ENCODE results near the gene CCNI.

Gene CCNI

GRCh38 chr4:77065382-77065781 lies 10.4 kb downstream of the CCNI start:
- no peaks in the 10 kb centered on the region for H3K9me3 ChIP-seq (ENCODE audit: insufficient read depth, low read depth, low read length)
- H3K4me1 ChIP-seq (ENCODE audit: insufficient read depth, low read length) = peaks cover 4% of the 10 kb centered on the region; the same call in 1 of the 2 replicates
- no peak overlapping the region for H3K4me3 ChIP-seq (ENCODE audit: low read length)
- H3K9ac ChIP-seq (ENCODE audit: low read depth, low read length) = no peak overlapping the region
- no peak overlapping the region for H3K27ac ChIP-seq (ENCODE audit: low read depth, low read length)
- H3K36me3 ChIP-seq (ENCODE audit: insufficient read depth, low read length) = peaks cover 61% of the 10 kb centered on the region
- WGBS = no CpG with 5 or more reads among the region's 1 CpG
- H3K27me3 ChIP-seq (ENCODE audit: insufficient read depth, low read length) = no peaks in the 10 kb centered on the region

- Histone ChIP-seq H3K9ac (ENCODE audit: low read depth, low read length) (no peak overlapping the region), H3K27me3 (ENCODE audit: insufficient read depth, low read length) (no peaks in the 10 kb centered on the region), H3K4me3 (ENCODE audit: low read length) (no peak overlapping the region), H3K36me3 (ENCODE audit: insufficient read depth, low read length) (peaks cover 84% of the 10 kb centered on the region), H3K4me1 (ENCODE audit: insufficient read depth, low read length) (no peaks in the 10 kb centered on the region), H3K27ac (ENCODE audit: low read depth, low read length) (no peak overlapping the region), H3K9me3 (ENCODE audit: insufficient read depth, low read depth, low read length) (no peaks in the 10 kb centered on the region)
These were observed 12.9 kb downstream of the CCNI start for GRCh38 chr4:77062856-77063255.

- Histone ChIP-seq H3K9me3 (ENCODE audit: insufficient read depth, low read depth, low read length) (no peaks in the 10 kb centered on the region), H3K27me3 (ENCODE audit: insufficient read depth, low read length) (no peaks in the 10 kb centered on the region), H3K4me1 (ENCODE audit: insufficient read depth, low read length) (peaks cover 5% of the 10 kb centered on the region; the same call in 1 of the 2 replicates), H3K9ac (ENCODE audit: low read depth, low read length) (no peak overlapping the region), H3K36me3 (ENCODE audit: insufficient read depth, low read length) (peaks cover 98% of the 10 kb centered on the region), H3K4me3 (ENCODE audit: low read length) (no peak overlapping the region), H3K27ac (ENCODE audit: low read depth, low read length) (no peak overlapping the region)
- 94% methylated on average over 3 of the region's 3 CpGs for WGBS
These were observed 23.4 kb downstream of the CCNI start for GRCh38 chr4:77052352-77052751.

DNA sequence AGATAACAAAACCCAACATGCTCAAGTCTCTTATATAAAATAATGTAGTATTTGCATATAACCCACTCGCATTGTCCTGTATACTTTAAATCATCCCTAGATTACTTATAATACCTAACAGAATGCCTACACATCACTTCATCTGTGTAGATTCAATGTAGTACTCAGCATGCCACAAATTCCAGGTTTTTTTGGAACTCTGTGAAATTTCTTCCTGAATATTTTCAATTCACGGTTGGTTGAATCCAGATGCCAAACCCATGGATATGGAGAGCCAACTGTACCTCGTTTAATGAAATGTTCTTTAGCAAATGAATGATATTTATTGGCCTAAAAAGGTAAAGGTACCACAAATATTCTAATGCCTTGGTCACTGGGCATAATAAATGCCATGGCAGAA lies 24.8 kb downstream of the CCNI start:
- no peaks in the 10 kb centered on the region for H3K27me3 ChIP-seq (ENCODE audit: insufficient read depth, low read length)
- peaks cover 5% of the 10 kb centered on the region; the same call in 1 of the 2 replicates for H3K4me1 ChIP-seq (ENCODE audit: insufficient read depth, low read length)
- H3K4me3 ChIP-seq (ENCODE audit: low read length) = no peak overlapping the region
- 95% methylated on average over 3 of the region's 3 CpGs for WGBS
- H3K9ac ChIP-seq (ENCODE audit: low read depth, low read length) = no peak overlapping the region
- H3K27ac ChIP-seq (ENCODE audit: low read depth, low read length) = no peak overlapping the region
- H3K9me3 ChIP-seq (ENCODE audit: insufficient read depth, low read depth, low read length) = no peaks in the 10 kb centered on the region
- H3K36me3 ChIP-seq (ENCODE audit: insufficient read depth, low read length) = peaks cover 99% of the 10 kb centered on the region

DNA sequence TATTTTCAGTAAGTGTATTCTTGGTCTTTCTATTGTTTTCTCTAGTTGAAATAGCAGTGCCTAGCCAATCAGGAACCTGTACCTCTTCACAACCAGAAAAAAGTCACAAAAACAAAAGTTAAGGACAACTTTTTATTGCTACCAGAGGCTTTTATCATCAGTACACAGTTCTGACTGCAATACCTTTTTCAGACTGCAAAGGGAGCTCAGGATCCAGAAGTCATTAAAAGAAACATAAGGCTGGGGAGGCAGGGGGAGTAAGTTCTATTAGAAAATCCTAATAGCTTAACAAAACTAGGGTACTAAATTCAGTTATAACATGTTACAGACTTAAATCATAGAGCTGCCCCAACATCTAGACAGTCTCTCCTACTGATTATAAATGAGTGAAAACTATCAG lies 28.8 kb downstream of the CCNI start:
- Histone ChIP-seq H3K9me3 (ENCODE audit: insufficient read depth, low read depth, low read length) (no peaks in the 10 kb centered on the region), H3K9ac (ENCODE audit: low read depth, low read length) (no peak overlapping the region), H3K4me1 (ENCODE audit: insufficient read depth, low read length) (peaks cover 5% of the 10 kb centered on the region; the same call in 1 of the 2 replicates), H3K4me3 (ENCODE audit: low read length) (no peak overlapping the region), H3K36me3 (ENCODE audit: insufficient read depth, low read length) (peaks cover 62% of the 10 kb centered on the region), H3K27me3 (ENCODE audit: insufficient read depth, low read length) (no peaks in the 10 kb centered on the region), H3K27ac (ENCODE audit: low read depth, low read length) (no peak overlapping the region)

- no peaks in the 10 kb centered on the region for H3K9me3 ChIP-seq (ENCODE audit: insufficient read depth, low read depth, low read length)
- no peaks in the 10 kb centered on the region for H3K27me3 ChIP-seq (ENCODE audit: insufficient read depth, low read length)
- 86% methylated on average over 4 of the region's 4 CpGs for WGBS
- no peak overlapping the region for H3K4me3 ChIP-seq (ENCODE audit: low read length)
- peaks cover 5% of the 10 kb centered on the region; the same call in 1 of the 2 replicates for H3K4me1 ChIP-seq (ENCODE audit: insufficient read depth, low read length)
- peaks cover 46% of the 10 kb centered on the region for H3K36me3 ChIP-seq (ENCODE audit: insufficient read depth, low read length)
- H3K27ac ChIP-seq (ENCODE audit: low read depth, low read length) = no peak overlapping the region
- H3K9ac ChIP-seq (ENCODE audit: low read depth, low read length) = no peak overlapping the region
These were observed 30.3 kb downstream of the CCNI start for GRCh38 chr4:77045490-77045889.

DNA sequence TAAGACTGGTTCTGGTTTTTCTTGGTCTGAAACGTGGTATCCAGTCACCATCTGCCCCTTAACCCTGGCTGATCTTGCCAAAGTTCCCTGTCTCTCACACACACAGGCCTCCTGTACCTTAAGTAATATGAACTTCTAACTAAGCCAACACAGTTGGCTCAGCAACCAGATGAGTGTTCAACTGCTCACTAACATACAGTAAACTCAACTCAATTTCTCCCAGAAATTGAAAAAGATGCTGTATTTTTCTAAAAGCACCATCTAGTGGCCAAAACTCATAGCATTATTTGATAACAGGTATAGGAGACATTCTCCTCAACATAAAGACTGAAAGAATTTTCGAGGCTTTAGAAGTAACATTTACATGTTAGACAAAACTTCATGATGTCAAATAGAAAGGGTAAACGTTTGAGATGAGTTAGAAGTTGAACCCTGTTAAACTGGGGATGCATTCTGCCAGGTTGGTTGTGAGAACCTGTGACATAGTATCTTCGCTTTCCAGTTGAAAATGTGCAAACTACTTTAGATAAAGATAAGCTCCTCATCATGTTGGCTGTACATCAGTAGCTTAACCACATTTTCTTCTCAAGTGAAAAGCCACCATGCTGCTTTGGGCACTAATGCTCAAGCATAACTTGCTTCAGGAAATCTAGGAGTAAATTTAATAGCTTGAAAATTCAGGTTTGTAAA lies 31.2 kb downstream of the CCNI start:
- Histone ChIP-seq H3K4me1 (ENCODE audit: insufficient read depth, low read length) (peaks cover 5% of the 10 kb centered on the region; the same call in 1 of the 2 replicates), H3K27me3 (ENCODE audit: insufficient read depth, low read length) (no peaks in the 10 kb centered on the region), H3K4me3 (ENCODE audit: low read length) (no peak overlapping the region), H3K36me3 (ENCODE audit: insufficient read depth, low read length) (peaks cover 37% of the 10 kb centered on the region), H3K9ac (ENCODE audit: low read depth, low read length) (no peak overlapping the region), H3K27ac (ENCODE audit: low read depth, low read length) (peak overlapping the region; percentile 5; the same call in 1 of the 2 replicates), H3K9me3 (ENCODE audit: insufficient read depth, low read depth, low read length) (no peaks in the 10 kb centered on the region)
- WGBS = 72% methylated on average over 3 of the region's 4 CpGs

DNA sequence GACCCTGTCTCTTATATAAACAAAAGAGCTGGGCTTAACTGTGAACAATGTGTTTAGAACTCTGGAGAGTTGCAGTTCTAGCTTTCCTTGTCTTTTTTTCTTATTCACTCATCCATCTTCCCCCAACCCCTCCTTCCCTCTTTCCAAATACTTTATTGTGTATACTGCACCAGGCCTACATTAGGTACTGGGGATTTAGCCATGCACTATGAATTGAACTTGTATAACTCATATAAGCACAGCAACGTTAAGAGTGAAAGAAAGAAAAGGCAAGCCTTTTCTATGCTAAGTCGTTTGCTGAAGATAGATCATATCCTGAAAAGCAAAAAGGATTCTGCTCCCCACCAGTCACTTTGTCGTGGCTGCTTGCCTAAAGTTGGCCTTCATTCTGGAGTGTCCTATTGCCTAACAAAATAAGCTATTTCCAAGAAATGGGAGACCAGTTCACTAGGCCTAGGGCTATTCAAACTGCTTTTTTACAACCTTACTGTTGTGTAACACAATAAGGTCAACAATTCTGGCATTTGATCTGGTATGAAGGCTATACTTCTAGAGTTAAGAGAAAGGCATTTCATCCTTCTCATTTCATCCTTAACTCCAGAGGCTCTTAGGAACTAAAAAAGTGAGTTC lies 32.2 kb downstream of the CCNI start:
- no peaks in the 10 kb centered on the region for H3K9me3 ChIP-seq (ENCODE audit: insufficient read depth, low read depth, low read length)
- 95% methylated on average over 3 of the region's 3 CpGs for WGBS
- H3K27me3 ChIP-seq (ENCODE audit: insufficient read depth, low read length) = no peaks in the 10 kb centered on the region
- H3K27ac ChIP-seq (ENCODE audit: low read depth, low read length) = no peak overlapping the region
- H3K9ac ChIP-seq (ENCODE audit: low read depth, low read length) = no peak overlapping the region
- 0 out of 2 replicates have a peak, but pooled peaks cover 3% of the 10 kb centered on the region for H3K4me1 ChIP-seq (ENCODE audit: insufficient read depth, low read length)
- peaks cover 27% of the 10 kb centered on the region for H3K36me3 ChIP-seq (ENCODE audit: insufficient read depth, low read length)
- no peak overlapping the region for H3K4me3 ChIP-seq (ENCODE audit: low read length)

DNA sequence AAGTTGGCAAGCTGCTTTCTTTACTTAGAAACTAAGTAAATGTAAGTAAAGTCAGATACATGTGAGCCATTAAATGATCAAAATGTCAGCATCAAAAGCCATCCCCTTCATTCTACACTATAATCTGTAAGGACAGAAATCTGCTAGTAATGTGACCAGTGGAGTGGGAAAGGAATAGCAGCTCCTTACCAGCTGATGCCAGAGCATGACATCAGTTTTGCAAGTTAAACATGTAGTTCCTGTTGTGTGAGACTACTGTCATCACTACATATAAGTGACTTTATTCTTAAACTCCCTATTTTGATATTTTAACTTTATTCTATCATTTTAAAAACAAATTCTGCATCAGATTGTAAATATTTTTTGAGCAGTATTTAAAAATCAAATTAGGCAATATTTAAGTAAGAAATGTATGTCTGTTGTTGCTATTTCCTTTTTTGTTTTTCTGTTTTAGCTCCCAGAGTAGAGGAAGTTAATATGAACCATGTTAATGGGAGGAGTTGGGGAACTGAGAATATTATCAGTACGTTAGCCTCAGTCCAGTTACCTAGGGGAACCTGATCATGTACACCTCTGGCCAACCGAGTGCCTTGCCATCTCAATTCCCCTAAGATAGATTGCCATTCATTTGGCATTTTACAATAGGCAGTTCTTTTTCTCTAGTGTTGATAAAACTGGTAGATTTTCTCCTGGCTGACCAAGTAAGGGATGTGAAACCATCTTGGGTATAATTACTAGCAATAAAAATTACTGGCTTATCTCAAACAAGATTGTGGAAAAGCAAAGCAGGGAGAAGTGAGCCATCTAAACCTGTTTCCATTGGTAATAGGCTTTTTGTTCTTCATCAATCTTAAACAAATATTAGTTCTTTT lies 34.7 kb downstream of the CCNI start:
- 93% methylated on average over 2 of the region's 2 CpGs for WGBS
- Histone ChIP-seq H3K9ac (ENCODE audit: low read depth, low read length) (no peak overlapping the region), H3K4me1 (ENCODE audit: insufficient read depth, low read length) (0 out of 2 replicates have a peak, but pooled peaks cover 3% of the 10 kb centered on the region), H3K4me3 (ENCODE audit: low read length) (no peak overlapping the region), H3K27ac (ENCODE audit: low read depth, low read length) (no peak overlapping the region), H3K9me3 (ENCODE audit: insufficient read depth, low read depth, low read length) (no peaks in the 10 kb centered on the region), H3K27me3 (ENCODE audit: insufficient read depth, low read length) (no peaks in the 10 kb centered on the region), H3K36me3 (ENCODE audit: insufficient read depth, low read length) (peaks cover 19% of the 10 kb centered on the region)

- no peak overlapping the region for H3K4me3 ChIP-seq (ENCODE audit: low read length)
- H3K9ac ChIP-seq (ENCODE audit: low read depth, low read length) = no peak overlapping the region
- H3K36me3 ChIP-seq (ENCODE audit: insufficient read depth, low read length) = peaks cover 25% of the 10 kb centered on the region
- no peaks in the 10 kb centered on the region for H3K27me3 ChIP-seq (ENCODE audit: insufficient read depth, low read length)
- H3K4me1 ChIP-seq (ENCODE audit: insufficient read depth, low read length) = 0 out of 2 replicates have a peak, but pooled peaks cover 3% of the 10 kb centered on the region
- WGBS = no CpG with 5 or more reads among the region's 1 CpG
- H3K9me3 ChIP-seq (ENCODE audit: insufficient read depth, low read depth, low read length) = no peaks in the 10 kb centered on the region
- no peak overlapping the region for H3K27ac ChIP-seq (ENCODE audit: low read depth, low read length)
These were observed 35.5 kb downstream of the CCNI start for GRCh38 chr4:77040270-77040669.

- no peaks in the 10 kb centered on the region for H3K9me3 ChIP-seq (ENCODE audit: insufficient read depth, low read depth, low read length)
- H3K9ac ChIP-seq (ENCODE audit: low read depth, low read length) = no peak overlapping the region
- WGBS = 100% methylated on average over 1 of the region's 2 CpGs
- no peaks in the 10 kb centered on the region for H3K27me3 ChIP-seq (ENCODE audit: insufficient read depth, low read length)
- peaks cover 30% of the 10 kb centered on the region for H3K36me3 ChIP-seq (ENCODE audit: insufficient read depth, low read length)
- H3K4me3 ChIP-seq (ENCODE audit: low read length) = no peak overlapping the region
- H3K27ac ChIP-seq (ENCODE audit: low read depth, low read length) = no peak overlapping the region
- 0 out of 2 replicates have a peak, but pooled peaks cover 3% of the 10 kb centered on the region for H3K4me1 ChIP-seq (ENCODE audit: insufficient read depth, low read length)
These were observed 36.0 kb downstream of the CCNI start for GRCh38 chr4:77039796-77040195.
